Neural progenitor cell (in vitro differentiated cells): ENCODE results near the gene RIOK3. TPM values are rescaled to one million over a fixed set of nuclear protein-coding genes. Genes with fewer than 3 reads are reported as not detected.

Experiments used
- DNase-seq: peaks from one replicate; pipeline ENCODE4 v3.0.0-alpha.2; 2016; ENCODE audit warnings: low spot score
- H2AFZ ChIP-seq: fragments of 200-600 bp; sonication (generic); replicated peaks from 2 replicates; pipeline ENCODE4 v1.6.1; 2016; ENCODE audit warnings: antibody characterized with exemption
- H3F3A ChIP-seq: fragments of 200-600 bp; sonication (generic); 2 replicates; pipeline ENCODE4 v1.6.1; 2016; ENCODE audit warnings: antibody characterized with exemption, low read depth
- H3K27ac ChIP-seq: fragments of 200-600 bp; sonication (generic); 2 replicates; pipeline ENCODE4 v1.5.1; 2016; ENCODE audit warnings: mild to moderate bottlenecking
- H3K27me3 ChIP-seq: fragments of 200-600 bp; sonication (generic); 2 replicates; pipeline ENCODE4 v1.6.1; 2016; ENCODE audit warnings: mild to moderate bottlenecking, moderate library complexity
- H3K36me3 ChIP-seq: fragments of 200-600 bp; sonication (generic); 2 replicates; pipeline ENCODE4 v1.5.1; 2016
- H3K4me1 ChIP-seq: fragments of 200-600 bp; sonication (generic); 2 replicates; pipeline ENCODE4 v1.6.1; 2016; ENCODE audit warnings: mixed run types
- H3K4me2 ChIP-seq: fragments of 200-600 bp; sonication (generic); 2 replicates; pipeline ENCODE4 v1.6.1; 2016
- H3K4me3 ChIP-seq: fragments of 200-600 bp; sonication (generic); 2 replicates; pipeline ENCODE4 v1.5.1; 2016
- H3K79me2 ChIP-seq: fragments of 200-600 bp; sonication (generic); 2 replicates; pipeline ENCODE4 v1.6.1; 2016; ENCODE audit warnings: low read depth
- H3K9ac ChIP-seq: fragments of 200-600 bp; sonication (generic); 2 replicates; pipeline ENCODE4 v1.6.1; 2016
- H3K9me3 ChIP-seq: fragments of 200-600 bp; sonication (generic); 2 replicates; pipeline ENCODE4 v1.5.1; 2016; ENCODE audit warnings: low read depth
- H4K20me1 ChIP-seq: fragments of 200-600 bp; sonication (generic); 2 replicates; pipeline ENCODE4 v1.6.1; 2016; ENCODE audit warnings: low read depth
- H3K27ac Mint-ChIP-seq: 3 replicates; pipeline ENCODE4 v1.8.0; 2021; ENCODE audit warnings: mixed read lengths
- H3K27me3 Mint-ChIP-seq: 2 replicates; pipeline ENCODE4 v1.8.0; 2022; ENCODE audit warnings: low read depth, mild to moderate bottlenecking, inconsistent platforms, moderate library complexity, mixed read lengths; ENCODE audit not compliant: insufficient read depth
- H3K36me3 Mint-ChIP-seq: 3 replicates; pipeline ENCODE4 v1.8.0; 2021; ENCODE audit warnings: mixed read lengths
- H3K4me1 Mint-ChIP-seq: 3 replicates; pipeline ENCODE4 v1.8.0; 2021; ENCODE audit warnings: mixed read lengths
- H3K4me3 Mint-ChIP-seq: 3 replicates; pipeline ENCODE4 v1.8.0; 2021; ENCODE audit warnings: mild to moderate bottlenecking, moderate library complexity, mixed read lengths
- H3K9me3 Mint-ChIP-seq: 3 replicates; pipeline ENCODE4 v1.8.0; 2020; ENCODE audit warnings: mixed read lengths
- EZH2 ChIP-seq: fragments of 200-600 bp; sonication (generic); IDR thresholded peaks from 2 replicates; pipeline ENCODE4 v1.6.1; 2017; ENCODE audit warnings: antibody characterized with exemption, mild to moderate bottlenecking, moderate library complexity
- EZH2phosphoT487 ChIP-seq: fragments of 200-600 bp; sonication (generic); IDR thresholded peaks from 2 replicates; pipeline ENCODE4 v1.6.1; 2017; ENCODE audit warnings: antibody characterized with exemption
- total RNA-seq: library from RNA; depleted of rRNA; stranded (reverse); fragments of >200 nt; gene quantifications from 2 replicates; pipeline ENCODE4 v1.2.3, GENCODE V29; 2015; ENCODE audit warnings: low replicate concordance
- TF ChIP-seq, protein P1 (sequence below): fragments of 200-600 bp; sonication (generic); IDR thresholded peaks from 2 replicates; pipeline ENCODE4 v1.5.1; 2017; ENCODE audit warnings: antibody characterized with exemption, mild to moderate bottlenecking

RIOK3 gene
- total RNA-seq, 1 donor from 2014 or later: 77.5 TPM

DNA sequence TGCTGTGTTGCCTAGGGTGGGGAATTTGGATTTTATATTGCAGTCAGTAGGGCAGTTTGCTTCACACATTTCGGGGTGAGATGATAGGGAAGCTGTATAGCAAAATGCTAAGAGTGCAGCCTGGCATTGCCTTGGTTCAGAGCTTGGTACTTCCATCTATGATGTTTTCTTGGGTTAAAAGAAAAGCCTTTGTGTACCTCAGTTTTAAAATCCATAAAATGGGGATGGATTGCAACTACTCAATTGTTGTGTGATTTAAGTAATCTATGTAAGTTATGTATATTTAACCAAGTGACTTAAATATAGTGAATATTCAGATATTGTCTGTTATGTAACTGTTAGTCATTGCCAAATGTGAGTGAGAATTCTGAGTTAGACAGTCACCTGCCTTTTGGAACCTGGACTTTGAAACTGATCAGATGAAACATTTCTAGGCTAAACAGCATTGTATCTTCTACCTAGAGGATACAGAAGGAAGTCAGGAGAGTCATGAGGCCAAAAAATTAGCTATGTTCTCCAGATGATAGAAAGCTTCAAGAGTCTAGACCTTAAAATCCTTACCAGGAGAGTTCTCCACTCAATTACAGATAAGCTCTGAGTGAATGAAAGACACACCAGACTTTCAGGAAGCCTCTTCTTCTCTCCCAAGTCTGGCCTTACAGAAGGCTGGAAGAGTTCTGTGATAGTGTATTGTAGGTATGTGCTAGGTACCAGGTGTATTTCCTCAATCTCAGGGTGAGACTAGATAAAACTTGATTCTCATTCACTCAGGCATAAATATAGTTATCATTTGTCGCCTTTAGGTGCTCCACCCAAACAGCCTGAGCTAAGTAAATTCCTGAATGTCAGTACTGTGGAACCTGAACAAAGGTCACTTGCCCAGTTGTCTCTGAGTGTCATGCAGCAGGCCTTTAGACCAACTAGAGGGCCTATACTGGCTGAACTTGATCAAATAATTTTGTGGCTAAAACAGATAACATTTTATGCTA, 7.5 kb downstream of the RIOK3 start:
- Mint-ChIP-seq H3K4me3 (no peak overlapping the region), H3K9me3 (no peaks in the 10 kb centered on the region), H3K27me3 (no peaks in the 10 kb centered on the region), H3K4me1 (peaks cover 2% of the 10 kb centered on the region), H3K27ac (no peak overlapping the region), H3K36me3 (peaks cover 17% of the 10 kb centered on the region)
- peaks cover 62% of the 10 kb centered on the region for H3K79me2 ChIP-seq
- H3K27ac ChIP-seq: no peak overlapping the region
- H3K4me3 ChIP-seq: no peak overlapping the region
- H2AFZ ChIP-seq: no peak overlapping the region
- no peaks in the 10 kb centered on the region for H3K27me3 ChIP-seq
- H3K9ac ChIP-seq: no peak overlapping the region
- no peaks in the 10 kb centered on the region for H3K9me3 ChIP-seq
- no peak for DNase-seq
- no peaks in the 10 kb centered on the region for H3F3A ChIP-seq
- H3K4me1 ChIP-seq: no peaks in the 10 kb centered on the region
- H3K4me2 ChIP-seq: no peak overlapping the region
- no peak for TF ChIP-seq EZH2phosphoT487
- no peak for TF ChIP-seq EZH2
- TF ChIP-seq, protein P1, sequence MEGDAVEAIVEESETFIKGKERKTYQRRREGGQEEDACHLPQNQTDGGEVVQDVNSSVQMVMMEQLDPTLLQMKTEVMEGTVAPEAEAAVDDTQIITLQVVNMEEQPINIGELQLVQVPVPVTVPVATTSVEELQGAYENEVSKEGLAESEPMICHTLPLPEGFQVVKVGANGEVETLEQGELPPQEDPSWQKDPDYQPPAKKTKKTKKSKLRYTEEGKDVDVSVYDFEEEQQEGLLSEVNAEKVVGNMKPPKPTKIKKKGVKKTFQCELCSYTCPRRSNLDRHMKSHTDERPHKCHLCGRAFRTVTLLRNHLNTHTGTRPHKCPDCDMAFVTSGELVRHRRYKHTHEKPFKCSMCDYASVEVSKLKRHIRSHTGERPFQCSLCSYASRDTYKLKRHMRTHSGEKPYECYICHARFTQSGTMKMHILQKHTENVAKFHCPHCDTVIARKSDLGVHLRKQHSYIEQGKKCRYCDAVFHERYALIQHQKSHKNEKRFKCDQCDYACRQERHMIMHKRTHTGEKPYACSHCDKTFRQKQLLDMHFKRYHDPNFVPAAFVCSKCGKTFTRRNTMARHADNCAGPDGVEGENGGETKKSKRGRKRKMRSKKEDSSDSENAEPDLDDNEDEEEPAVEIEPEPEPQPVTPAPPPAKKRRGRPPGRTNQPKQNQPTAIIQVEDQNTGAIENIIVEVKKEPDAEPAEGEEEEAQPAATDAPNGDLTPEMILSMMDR: no peak
- peaks cover 52% of the 10 kb centered on the region for H4K20me1 ChIP-seq
- H3K36me3 ChIP-seq: peaks cover 13% of the 10 kb centered on the region

DNA sequence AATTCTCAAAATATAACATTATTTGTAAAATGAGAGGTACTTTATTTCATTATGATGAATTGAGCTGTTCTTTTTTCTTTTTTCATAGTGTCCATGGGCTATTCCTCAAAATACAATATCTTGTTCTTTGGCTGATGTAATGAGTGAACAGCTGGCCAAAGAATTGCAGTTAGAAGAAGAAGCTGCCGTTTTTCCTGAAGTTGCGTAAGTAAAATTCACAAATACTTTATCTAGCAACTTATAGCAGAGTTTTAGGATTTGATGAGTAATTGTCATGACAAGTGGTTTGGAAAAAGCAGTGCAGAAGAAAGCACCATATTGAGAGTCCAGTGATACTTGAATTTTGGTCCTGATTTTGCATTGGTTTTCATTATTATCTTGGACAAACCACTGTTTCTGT, 9.8 kb downstream of the RIOK3 start:
- no peaks in the 10 kb centered on the region for H3K27me3 Mint-ChIP-seq
- H3K79me2 ChIP-seq: peaks cover 39% of the 10 kb centered on the region

DNA sequence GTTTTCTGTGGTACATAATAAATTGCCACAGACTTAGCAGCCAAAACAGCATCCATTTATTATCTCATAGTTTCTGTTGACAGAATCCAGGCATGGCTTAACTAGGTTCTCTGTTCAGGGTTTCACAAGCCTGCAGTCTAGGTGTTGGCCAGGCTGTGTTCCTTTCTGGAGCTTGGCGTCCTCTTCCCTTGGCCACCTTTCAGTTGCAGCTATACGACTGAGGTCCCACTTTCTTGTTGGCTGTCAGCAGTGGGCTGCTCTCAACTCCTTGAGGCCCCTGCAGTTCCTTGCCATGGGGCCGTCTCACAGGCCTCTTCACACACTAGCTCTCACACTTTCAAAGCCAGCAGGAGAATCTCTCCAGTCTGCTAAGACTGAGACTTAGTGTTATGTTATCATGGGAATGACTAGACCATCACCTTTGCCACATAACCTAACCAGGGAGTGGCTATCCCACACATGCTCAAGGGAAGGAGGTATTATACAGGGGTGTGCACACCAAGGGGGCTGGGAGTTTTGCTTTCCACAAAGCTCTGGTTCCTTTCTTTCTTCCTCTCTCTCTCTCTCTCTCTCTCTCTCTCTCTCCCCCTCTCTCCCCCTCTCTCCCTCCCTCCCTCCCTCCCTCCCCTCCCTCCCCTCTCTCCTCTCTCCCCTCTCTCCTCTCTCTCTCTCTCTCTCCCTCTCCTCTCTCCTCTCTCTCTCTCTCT, 15.8 kb downstream of the RIOK3 start:
- H3K79me2 ChIP-seq: no peaks in the 10 kb centered on the region
- H3K27me3 ChIP-seq: no peaks in the 10 kb centered on the region
- TF ChIP-seq EZH2phosphoT487: no peak
- TF ChIP-seq EZH2: no peak
- TF ChIP-seq, protein P1: no peak
- no peak overlapping the region for H3K27ac ChIP-seq
- Mint-ChIP-seq H3K9me3 (no peaks in the 10 kb centered on the region), H3K4me1 (no peaks in the 10 kb centered on the region), H3K27me3 (no peaks in the 10 kb centered on the region), H3K27ac (no peak overlapping the region), H3K36me3 (peaks cover 24% of the 10 kb centered on the region), H3K4me3 (no peak overlapping the region)
- DNase-seq: no peak
- H2AFZ ChIP-seq: no peak overlapping the region
- H3K9me3 ChIP-seq: no peaks in the 10 kb centered on the region
- no peak overlapping the region for H3K4me2 ChIP-seq
- H4K20me1 ChIP-seq: no peaks in the 10 kb centered on the region
- peaks cover 8% of the 10 kb centered on the region for H3K4me1 ChIP-seq
- no peak overlapping the region for H3K9ac ChIP-seq
- H3K4me3 ChIP-seq: no peak overlapping the region
- H3F3A ChIP-seq: no peaks in the 10 kb centered on the region
- peaks cover 25% of the 10 kb centered on the region for H3K36me3 ChIP-seq

More for the DNA sequence above, 9.8 kb downstream of the RIOK3 start:
- H3K4me2 ChIP-seq: no peak overlapping the region
- no peak overlapping the region for H3K9ac ChIP-seq
- H4K20me1 ChIP-seq: peaks cover 37% of the 10 kb centered on the region
- TF ChIP-seq EZH2phosphoT487 (no peak), EZH2 (no peak)
- TF ChIP-seq, protein P1: no peak
- peaks cover 17% of the 10 kb centered on the region for H3K36me3 ChIP-seq
- H3K36me3 Mint-ChIP-seq: peaks cover 25% of the 10 kb centered on the region
- no peaks in the 10 kb centered on the region for H3K27me3 ChIP-seq
- H3K9me3 ChIP-seq: no peaks in the 10 kb centered on the region
- H3F3A ChIP-seq: no peaks in the 10 kb centered on the region
- H2AFZ ChIP-seq: no peak overlapping the region
- H3K4me1 ChIP-seq: no peaks in the 10 kb centered on the region
- H3K27ac ChIP-seq: no peak overlapping the region
- DNase-seq: no peak
- H3K4me3 ChIP-seq: no peak overlapping the region
- H3K4me3 Mint-ChIP-seq: no peak overlapping the region
- H3K9me3 Mint-ChIP-seq: no peaks in the 10 kb centered on the region
- no peak overlapping the region for H3K27ac Mint-ChIP-seq
- no peaks in the 10 kb centered on the region for H3K4me1 Mint-ChIP-seq
